ENCODE data around the gene EIF4G3. TPM values are rescaled to one million over a fixed set of nuclear protein-coding genes. Genes with fewer than 3 reads are reported as not detected.

The EIF4G3 gene
- total and polyA plus RNA-seq, 2 of the 8 experiments (the other 6 are each of a cell fraction or from before 2014, with no cell fraction given): 47.5 to 66.6 TPM

DNA sequence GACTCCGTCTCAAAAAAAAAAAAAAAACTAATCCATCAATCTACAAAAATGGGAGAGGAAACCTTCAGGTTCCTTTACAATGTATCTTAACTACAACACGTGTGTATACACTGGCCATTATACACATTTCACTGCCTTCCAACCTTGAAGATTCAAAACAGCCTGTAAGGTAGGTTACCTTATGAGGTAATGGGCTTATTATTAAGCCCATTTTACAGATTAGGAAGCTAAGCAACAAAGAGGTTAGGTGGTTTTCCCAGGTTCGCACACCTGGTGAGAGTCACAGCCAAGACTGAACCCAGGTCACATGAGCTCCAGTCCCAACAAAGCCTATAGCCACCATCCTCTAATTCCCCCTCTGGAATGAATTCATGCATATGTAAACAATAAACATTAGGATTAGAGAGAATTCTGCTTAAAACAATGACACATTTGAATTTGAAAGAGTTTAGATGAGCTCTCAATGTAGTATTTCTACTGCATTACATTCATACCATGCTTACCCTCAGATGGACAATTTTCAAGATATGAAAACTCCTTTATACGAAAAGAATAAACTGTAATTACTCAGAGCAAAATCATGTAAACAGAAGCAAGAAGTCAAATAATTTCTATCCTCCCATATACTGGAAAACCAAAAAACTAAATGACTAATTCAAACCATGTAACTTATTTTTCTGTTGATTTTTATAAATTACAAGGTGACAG is 54.8 kb downstream of the EIF4G3 start:
- H2AK5ac ChIP-seq (ENCODE audit: low read depth, low read length): no peak overlapping the region
- no peak overlapping the region for H3K14ac ChIP-seq (ENCODE audit: insufficient read length)
- CTCF ChIA-PET (ENCODE audit: partially characterized antibody): interaction anchor here (0.6 kb wide), 1 partner anchor 32 kb away, joined by 3 read pairs; no protein-coding TSS in a partner anchor
- no peak overlapping the region for H3K56ac ChIP-seq (replicated peaks; ENCODE audit: insufficient read length, low read depth, low read length)
- H3K18ac ChIP-seq (ENCODE audit: extremely low read depth, low read length): no peak overlapping the region
- H2BK20ac ChIP-seq (ENCODE audit: low read length): no peak overlapping the region
- DNase-seq (ENCODE audit: low read depth in 1 of 2, low spot score in 2 of 2) (no peak), FAIRE-seq (no peak)
- H4K91ac ChIP-seq (replicated peaks; ENCODE audit: insufficient read length, low read length): no peak overlapping the region
- H3K79me2 ChIP-seq (ENCODE audit: control insufficient read depth in 1 of 2, insufficient read depth in 2 of 2, low read length in 2 of 2): peaks cover 0 to 73% of the 10 kb centered on the region in 2 experiments; a peak in 2 of 4 replicates
- POLR2A ChIA-PET (ENCODE audit: partially characterized antibody): interaction anchor here (1.4 kb wide), 1 partner anchor 11 kb away, joined by 4 read pairs; no protein-coding TSS in a partner anchor
- H4K5ac ChIP-seq (ENCODE audit: insufficient read length, low read depth, low read length): no peak overlapping the region
- no peak overlapping the region for H3K4me2 ChIP-seq (ENCODE audit: insufficient read depth in 1 of 2, low read depth in 2 of 2, low read length in 2 of 2)
- H3K23ac ChIP-seq (ENCODE audit: insufficient read length): no peak overlapping the region
- no peak overlapping the region for H2BK12ac ChIP-seq (ENCODE audit: low read depth, low read length)
- H2BK120ac ChIP-seq (replicated peaks; ENCODE audit: low read depth, low read length): no peak overlapping the region
- peaks cover 3 to 7% of the 10 kb centered on the region in 2 experiments for H4K20me1 ChIP-seq (replicated peaks in 1 of 2; ENCODE audit: control insufficient read depth in 1 of 2, insufficient read depth in 2 of 2, low read length in 2 of 2)
- H2BK5ac ChIP-seq (ENCODE audit: low read depth, low read length): no peak overlapping the region
- no peaks in the 10 kb centered on the region for H3K23me2 ChIP-seq (ENCODE audit: low read depth, low read length)
- H2AFZ ChIP-seq (ENCODE audit: low read length): no peak overlapping the region
- no peak overlapping the region for H3K4ac ChIP-seq (replicated peaks; ENCODE audit: insufficient read length, low read depth, low read length)
- no peak overlapping the region for H2BK15ac ChIP-seq (ENCODE audit: low read length)
- H3K27me3 ChIP-seq (replicated peaks in 1 of 4; ENCODE audit: control insufficient read depth in 3 of 4, extremely low read depth in 1 of 4, insufficient read depth in 3 of 4, low read length in 3 of 4): no peaks in the 10 kb centered on the region
- no peaks in the 10 kb centered on the region for H3K9me3 ChIP-seq (ENCODE audit: insufficient read depth in 2 of 2, low read depth in 1 of 2, low read length in 1 of 2)
- H3K9ac ChIP-seq (replicated peaks in 1 of 4; ENCODE audit: extremely low read depth in 1 of 4, low read depth in 3 of 4, low read length in 3 of 4): no peak overlapping the region
- H3K36me3 ChIP-seq (ENCODE audit: control insufficient read depth in 2 of 4, insufficient read depth in 4 of 4, low read length in 3 of 4): no peaks in the 10 kb centered on the region; a peak in 1 of 8 replicates
- H3K4me3 ChIP-seq (ENCODE audit: extremely low read depth in 1 of 4, insufficient read depth in 2 of 4, low read depth in 3 of 4, low read length in 4 of 4): no peak overlapping the region
- H4K8ac ChIP-seq (ENCODE audit: extremely low read depth, insufficient read depth, low read length): no peak overlapping the region
- WGBS, 2 experiments (ENCODE audit: extremely low coverage in 1 of 2, insufficient coverage in 1 of 2, insufficient read length in 1 of 2, insufficient replicate concordance in 2 of 2, low coverage in 1 of 2, low lambda C conversion rate in 2 of 2, missing lambda C conversion rate in 1 of 2): 95% methylated on average over 4 of the region's 4 CpGs; no CpG with 5 or more reads in 1 of the 2 experiments
- H3K27ac ChIP-seq (ENCODE audit: low read depth, low read length): no peak overlapping the region
- no peaks in the 10 kb centered on the region; the same call in 1 of the 2 replicates for H3K79me1 ChIP-seq (ENCODE audit: low read depth, low read length)
- H3K4me1 ChIP-seq (replicated peaks in 1 of 4; ENCODE audit: control insufficient read depth in 3 of 4, insufficient read depth in 4 of 4, low read length in 3 of 4): peaks cover 0 to 2% (median 0%) of the 10 kb centered on the region in 4 experiments; a peak in 1 of 7 replicates
- TF ChIP-seq KDM1A (IDR thresholded peaks at IDR 0.05; ENCODE audit: borderline replicate concordance, low read length): 0 out of 2 replicates have a peak, but pooled peaks have one; percentile 58
